Stomach (tissue), 4 donors: ENCODE measurements around the gene MFSD6.

Experiments used
- CTCF ChIP-seq, 7 experiments: fragments of 450-650 bp in 4 of 7; fragments of 200-600 bp in 3 of 7; sonication (generic) in 3 of 7; IDR thresholded peaks; one replicate each; pipeline ENCODE4 v1.5.1; 2016 to 2019; ENCODE audit warnings: antibody characterized with exemption in 7 of 7, control low read depth in 2 of 7, mild to moderate bottlenecking in 1 of 7
- POLR2AphosphoS5 ChIP-seq, 3 donors: sonication (generic); formaldehyde crosslinking; IDR thresholded peaks; one replicate each; pipeline ENCODE4 v1.6.1; 2016; ENCODE audit warnings: antibody characterized with exemption in 3 of 3

- no peak for TF ChIP-seq POLR2AphosphoS5 (IDR thresholded peaks at IDR 0.05)
- TF ChIP-seq CTCF (IDR thresholded peaks at IDR 0.05) = no peak
Measured at GRCh38 chr2:190550137-190550536, 142.0 kb downstream of the MFSD6 start.
